Measurements from ENCODE around the gene MRPL41. TPM values are rescaled to one million over a fixed set of nuclear protein-coding genes. Genes with fewer than 3 reads are reported as not detected.
"Not testable (repeated sequence)": the region's sequence is repeated elsewhere in the genome, so short reads cannot be mapped to it uniquely, and the experiment has no call there.

Gene MRPL41
- total RNA-seq, 1 donor from 2014 or later = 30.2 TPM

DNA sequence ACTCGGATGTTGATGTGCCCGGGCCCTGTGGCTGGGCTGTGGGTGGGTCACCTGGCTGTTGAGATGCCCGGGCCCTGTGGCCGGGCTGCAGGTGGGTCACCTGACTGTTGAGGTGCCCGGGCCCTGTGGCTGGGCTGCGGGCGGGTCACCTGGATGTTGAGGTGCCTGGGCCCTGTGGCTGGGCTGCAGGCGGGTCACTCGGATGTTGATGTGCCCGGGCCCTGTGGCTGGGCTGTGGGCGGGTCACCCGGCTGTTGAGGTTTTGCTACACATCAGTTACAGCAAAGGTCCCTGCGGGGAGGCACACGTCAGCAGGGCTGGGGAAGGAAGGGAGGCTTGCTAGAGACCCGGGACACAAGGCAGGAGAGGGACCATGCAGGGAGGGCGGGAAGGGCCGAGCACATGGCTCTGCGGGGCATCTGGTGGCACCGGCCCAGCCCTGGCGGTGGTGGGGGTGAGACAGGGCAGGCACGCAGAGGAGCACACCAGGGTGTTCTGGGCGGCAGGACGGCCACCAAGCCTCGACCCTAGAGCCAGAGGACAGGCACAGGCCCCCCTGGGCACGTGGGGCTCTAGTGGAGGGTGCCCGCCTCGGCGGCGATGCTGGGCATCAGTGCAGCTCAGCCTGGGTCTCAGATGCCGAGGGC, 36.9 kb upstream of the MRPL41 start:
- Mint-ChIP-seq H3K4me1 (ENCODE audit: low read depth) (peaks cover 2% of the 10 kb centered on the region), H3K4me3 (ENCODE audit: low read depth) (no peak overlapping the region), H3K27ac (no peak overlapping the region), H3K9me3 (ENCODE audit: low read depth) (no peaks in the 10 kb centered on the region), H3K27me3 (no peaks in the 10 kb centered on the region), H3K36me3 (ENCODE audit: insufficient read depth) (peaks cover 3% of the 10 kb centered on the region)
- no peak for DNase-seq (ENCODE audit: low spot score, unreplicated experiment)
- TF ChIP-seq, protein P1, sequence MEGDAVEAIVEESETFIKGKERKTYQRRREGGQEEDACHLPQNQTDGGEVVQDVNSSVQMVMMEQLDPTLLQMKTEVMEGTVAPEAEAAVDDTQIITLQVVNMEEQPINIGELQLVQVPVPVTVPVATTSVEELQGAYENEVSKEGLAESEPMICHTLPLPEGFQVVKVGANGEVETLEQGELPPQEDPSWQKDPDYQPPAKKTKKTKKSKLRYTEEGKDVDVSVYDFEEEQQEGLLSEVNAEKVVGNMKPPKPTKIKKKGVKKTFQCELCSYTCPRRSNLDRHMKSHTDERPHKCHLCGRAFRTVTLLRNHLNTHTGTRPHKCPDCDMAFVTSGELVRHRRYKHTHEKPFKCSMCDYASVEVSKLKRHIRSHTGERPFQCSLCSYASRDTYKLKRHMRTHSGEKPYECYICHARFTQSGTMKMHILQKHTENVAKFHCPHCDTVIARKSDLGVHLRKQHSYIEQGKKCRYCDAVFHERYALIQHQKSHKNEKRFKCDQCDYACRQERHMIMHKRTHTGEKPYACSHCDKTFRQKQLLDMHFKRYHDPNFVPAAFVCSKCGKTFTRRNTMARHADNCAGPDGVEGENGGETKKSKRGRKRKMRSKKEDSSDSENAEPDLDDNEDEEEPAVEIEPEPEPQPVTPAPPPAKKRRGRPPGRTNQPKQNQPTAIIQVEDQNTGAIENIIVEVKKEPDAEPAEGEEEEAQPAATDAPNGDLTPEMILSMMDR (IDR thresholded peaks at IDR 0.05; ENCODE audit: unreplicated experiment) = no peak

DNA sequence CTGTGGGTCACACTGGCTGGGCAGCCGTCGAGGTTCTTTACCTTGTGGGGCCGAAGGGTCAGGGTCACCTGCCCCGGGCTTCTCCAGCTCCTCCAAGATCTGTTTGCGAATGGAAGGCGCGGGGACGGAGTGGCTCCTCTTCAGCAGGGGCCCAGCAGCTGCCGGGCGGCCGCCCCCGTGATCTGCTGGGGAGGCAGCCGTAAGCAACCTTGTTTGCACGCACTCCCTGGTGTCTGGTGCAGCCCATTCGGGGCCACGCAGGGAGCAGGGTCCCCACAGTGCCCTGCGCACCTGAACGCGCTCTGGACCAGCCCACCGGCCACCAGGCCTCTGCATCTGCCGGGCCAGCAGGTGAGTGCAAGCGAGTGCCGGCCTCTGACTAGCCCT, 36.3 kb upstream of the MRPL41 start:
- no peaks in the 10 kb centered on the region for H3K9me3 Mint-ChIP-seq (ENCODE audit: low read depth)
- H3K4me3 Mint-ChIP-seq (ENCODE audit: low read depth) = no peak overlapping the region
- H3K36me3 Mint-ChIP-seq (ENCODE audit: insufficient read depth) = peaks cover 3% of the 10 kb centered on the region
- TF ChIP-seq, protein P1 (IDR thresholded peaks at IDR 0.05; ENCODE audit: unreplicated experiment) = no peak
- peaks cover 2% of the 10 kb centered on the region for H3K4me1 Mint-ChIP-seq (ENCODE audit: low read depth)
- no peak overlapping the region for H3K27ac Mint-ChIP-seq
- DNase-seq (ENCODE audit: low spot score, unreplicated experiment) = no peak
- H3K27me3 Mint-ChIP-seq = no peaks in the 10 kb centered on the region

DNA sequence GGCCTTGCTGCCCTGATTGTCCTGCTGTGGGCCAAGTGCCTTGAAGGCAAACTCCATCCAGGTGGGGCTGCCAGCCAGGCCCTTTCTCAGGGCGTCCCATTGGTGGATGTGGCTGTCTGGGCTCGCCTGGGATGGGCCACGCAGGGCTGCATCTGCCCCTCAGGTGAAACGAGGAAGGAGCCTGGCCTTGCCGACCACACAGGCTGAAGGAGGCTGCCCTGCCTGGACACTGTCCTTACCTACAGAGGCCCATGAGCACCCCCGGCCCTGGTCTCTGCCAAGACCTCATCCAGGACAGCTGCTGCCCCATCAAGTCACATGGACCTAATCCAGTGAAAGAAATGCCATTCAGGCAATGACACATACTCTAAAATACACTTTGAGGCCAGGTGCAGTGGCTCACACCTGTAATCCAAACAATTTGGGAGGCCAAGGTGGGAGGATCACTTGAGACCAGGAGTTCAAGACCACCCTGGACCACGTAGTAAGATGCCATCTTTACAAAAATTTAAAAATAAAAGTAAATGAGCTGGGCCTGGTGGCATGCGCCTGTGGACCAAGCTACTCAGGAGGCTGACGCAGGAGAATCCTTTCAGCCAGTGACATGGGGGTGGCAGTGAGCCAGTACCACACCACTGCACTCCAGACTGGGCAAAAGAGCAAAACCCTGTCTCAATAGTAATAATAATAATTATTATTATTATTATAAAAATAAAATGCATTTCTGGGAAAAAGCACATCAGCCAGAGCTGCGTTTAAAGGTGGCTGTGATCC, 35.3 kb upstream of the MRPL41 start:
- no peak overlapping the region for H3K4me3 Mint-ChIP-seq (ENCODE audit: low read depth)
- no peak for DNase-seq (ENCODE audit: low spot score, unreplicated experiment)
- TF ChIP-seq, protein P1 (IDR thresholded peaks at IDR 0.05; ENCODE audit: unreplicated experiment) = no peak
- peaks cover 2% of the 10 kb centered on the region for H3K4me1 Mint-ChIP-seq (ENCODE audit: low read depth)
- no peaks in the 10 kb centered on the region for H3K9me3 Mint-ChIP-seq (ENCODE audit: low read depth)
- H3K27ac Mint-ChIP-seq = no peak overlapping the region
- no peaks in the 10 kb centered on the region for H3K27me3 Mint-ChIP-seq
- H3K36me3 Mint-ChIP-seq (ENCODE audit: insufficient read depth) = peaks cover 3% of the 10 kb centered on the region

DNA sequence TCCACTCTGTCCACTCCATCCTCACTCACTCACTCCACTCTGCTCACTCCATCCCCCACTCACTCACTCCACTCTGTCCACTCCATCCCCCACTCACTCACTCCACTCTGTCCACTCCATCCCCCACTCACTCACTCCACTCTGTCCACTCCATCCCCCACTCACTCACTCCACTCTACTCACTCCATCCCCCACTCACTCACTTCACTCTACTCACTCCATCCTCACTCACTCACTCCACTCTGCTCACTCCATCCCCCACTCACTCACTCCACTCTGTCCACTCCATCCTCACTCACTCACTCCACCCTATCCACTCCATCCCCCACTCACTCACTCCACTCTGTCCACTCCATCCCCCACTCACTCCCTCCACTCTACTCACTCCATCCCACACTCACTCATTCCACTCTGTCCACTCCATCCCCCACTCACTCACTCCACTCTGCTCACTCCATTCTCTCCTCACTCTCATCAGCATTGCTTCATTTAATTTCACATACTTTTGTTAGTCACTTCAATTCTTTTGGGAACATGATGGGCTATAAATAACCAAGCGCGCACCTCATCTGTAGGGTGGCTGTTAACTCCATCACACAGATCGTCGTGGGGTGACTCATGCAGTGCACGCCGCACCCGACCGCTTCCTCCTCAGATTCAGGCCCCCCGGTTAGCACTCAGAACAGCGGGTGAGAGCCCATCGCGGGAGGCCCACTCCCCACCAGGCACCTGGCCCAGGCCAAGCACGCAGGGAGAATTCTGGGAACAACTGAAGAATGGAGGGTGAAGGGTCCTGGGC, 32.8 kb upstream of the MRPL41 start:
- H3K36me3 Mint-ChIP-seq (ENCODE audit: insufficient read depth); H3K4me1 Mint-ChIP-seq (ENCODE audit: low read depth); H3K4me3 Mint-ChIP-seq (ENCODE audit: low read depth); H3K27ac Mint-ChIP-seq; H3K27me3 Mint-ChIP-seq; H3K9me3 Mint-ChIP-seq (ENCODE audit: low read depth); DNase-seq (ENCODE audit: low spot score, unreplicated experiment): not testable (repeated sequence)

DNA sequence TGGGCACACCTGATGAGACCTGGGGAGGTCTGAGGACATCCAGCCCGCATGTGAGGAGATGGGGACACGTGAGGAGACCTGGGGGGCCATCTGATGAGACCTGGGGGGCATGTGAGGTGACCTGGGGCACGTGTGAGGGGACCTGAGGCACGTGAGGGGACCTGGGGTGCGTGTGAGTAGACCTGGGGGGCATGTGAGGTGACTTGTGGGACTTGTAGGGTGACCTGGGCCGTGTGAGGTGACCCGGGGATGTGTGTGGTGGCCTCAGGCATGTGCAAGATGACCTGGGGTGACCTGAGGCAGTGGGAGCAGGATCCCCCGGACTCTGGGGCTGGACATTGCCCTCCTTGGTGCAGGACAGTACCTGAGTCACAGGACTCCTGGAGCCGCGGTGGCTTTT, 32.1 kb upstream of the MRPL41 start:
- TF ChIP-seq, protein P1 (IDR thresholded peaks at IDR 0.05; ENCODE audit: unreplicated experiment) = no peak
- Mint-ChIP-seq H3K27me3 (no peaks in the 10 kb centered on the region), H3K4me1 (ENCODE audit: low read depth) (no peaks in the 10 kb centered on the region), H3K4me3 (ENCODE audit: low read depth) (no peak overlapping the region), H3K9me3 (ENCODE audit: low read depth) (no peaks in the 10 kb centered on the region), H3K27ac (no peak overlapping the region), H3K36me3 (ENCODE audit: insufficient read depth) (no peaks in the 10 kb centered on the region)
- DNase-seq (ENCODE audit: low spot score, unreplicated experiment) = no peak
